ENCODE results near the gene REM2.

Gene REM2, protein sequence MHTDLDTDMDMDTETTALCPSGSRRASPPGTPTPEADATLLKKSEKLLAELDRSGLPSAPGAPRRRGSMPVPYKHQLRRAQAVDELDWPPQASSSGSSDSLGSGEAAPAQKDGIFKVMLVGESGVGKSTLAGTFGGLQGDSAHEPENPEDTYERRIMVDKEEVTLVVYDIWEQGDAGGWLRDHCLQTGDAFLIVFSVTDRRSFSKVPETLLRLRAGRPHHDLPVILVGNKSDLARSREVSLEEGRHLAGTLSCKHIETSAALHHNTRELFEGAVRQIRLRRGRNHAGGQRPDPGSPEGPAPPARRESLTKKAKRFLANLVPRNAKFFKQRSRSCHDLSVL

DNA sequence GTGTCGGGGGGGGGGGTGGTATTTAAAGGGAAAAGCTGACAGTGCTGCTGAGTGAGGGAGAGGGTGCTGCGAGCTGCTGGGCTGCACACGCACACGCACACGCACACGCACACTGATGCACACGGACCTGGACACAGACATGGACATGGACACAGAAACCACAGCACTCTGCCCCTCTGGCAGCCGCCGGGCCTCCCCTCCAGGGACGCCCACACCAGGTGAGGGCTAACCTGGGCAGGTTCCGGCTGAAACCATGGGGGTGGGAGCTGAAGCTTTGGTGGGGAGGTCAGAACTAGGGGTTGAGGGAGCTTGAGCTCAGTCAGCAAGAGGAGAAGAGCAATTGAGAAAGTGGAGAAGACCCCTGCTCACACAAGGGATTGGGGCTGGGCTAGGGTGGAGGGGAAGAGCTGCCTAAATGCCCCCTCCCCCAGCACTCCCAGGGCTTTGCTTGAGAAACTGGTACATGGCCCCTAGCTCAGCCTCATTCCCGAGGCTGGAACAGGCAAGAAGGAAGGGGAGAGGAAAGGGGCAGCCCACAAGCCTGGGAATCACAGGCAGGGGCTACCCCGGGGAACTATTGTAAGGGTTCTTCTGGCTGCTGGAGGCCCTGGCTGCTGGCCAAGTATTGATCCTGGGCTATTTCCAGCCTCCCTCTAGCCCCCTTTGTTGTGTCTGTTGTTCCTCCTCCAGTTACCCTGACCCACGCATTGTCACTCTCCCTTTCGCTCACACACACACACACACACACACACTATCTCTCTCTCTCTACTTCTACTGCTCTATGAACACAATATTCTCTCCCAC is at the start of gene REM2:
Gene REM2 (plus strand): TSS at position 50 of the 804 bp plus-strand sequence. CDS start 66 bp downstream, at position 116.
- no peak for DNase-seq

DNA sequence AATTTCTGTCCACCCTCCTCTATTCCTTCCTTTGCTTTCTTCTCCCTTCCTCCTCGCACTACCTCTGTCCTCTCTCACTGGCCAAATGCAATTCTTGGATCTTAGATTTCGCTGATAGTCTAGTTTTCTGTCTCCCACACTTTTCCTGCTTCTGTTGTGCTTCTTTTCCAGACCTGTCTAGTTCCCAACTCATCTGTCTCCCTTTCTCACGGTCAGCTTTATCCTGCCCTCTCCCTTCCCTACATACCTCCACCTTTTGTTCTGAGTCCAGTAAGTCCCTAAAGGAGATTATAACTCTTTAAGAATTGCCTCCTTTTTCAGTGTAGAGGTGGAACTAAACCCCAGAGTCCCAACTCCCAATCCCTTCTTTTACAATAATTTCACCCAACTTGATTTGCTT is 47.5 kb upstream of the REM2 start:
- no peak for DNase-seq

DNA sequence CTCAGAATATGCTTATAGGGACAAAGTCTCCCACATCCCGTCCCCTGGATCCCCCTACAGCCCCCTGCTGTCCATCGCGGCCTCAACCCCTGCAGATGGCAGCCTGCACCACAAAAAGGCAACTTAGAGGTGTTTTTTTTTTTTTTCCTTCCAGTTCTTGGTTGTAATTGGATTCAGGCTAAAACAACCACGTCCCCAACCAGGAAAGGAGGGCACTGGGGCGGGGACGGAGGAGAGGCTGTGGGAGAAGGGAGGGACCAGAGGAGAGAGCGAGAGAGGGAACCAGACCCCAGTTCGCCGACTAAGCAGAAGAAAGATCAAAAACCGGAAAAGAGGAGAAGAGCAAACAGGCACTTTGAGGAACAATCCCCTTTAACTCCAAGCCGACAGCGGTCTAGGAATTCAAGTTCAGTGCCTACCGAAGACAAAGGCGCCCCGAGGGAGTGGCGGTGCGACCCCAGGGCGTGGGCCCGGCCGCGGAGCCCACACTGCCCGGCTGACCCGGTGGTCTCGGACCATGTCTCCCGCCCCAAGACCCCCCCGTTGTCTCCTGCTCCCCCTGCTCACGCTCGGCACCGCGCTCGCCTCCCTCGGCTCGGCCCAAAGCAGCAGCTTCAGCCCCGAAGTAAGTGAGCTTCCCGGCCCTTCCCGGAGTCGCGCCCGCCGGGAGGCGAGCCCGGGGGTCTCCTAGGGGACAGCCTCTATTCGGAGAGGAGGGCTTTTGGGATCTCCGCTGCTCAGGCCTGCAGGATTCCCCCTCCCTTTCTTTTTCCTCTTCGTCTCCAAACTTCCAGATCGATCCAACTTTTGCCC is 46.5 kb upstream of the REM2 start, which contains the start of gene MMP14:
Gene MMP14 (plus strand): TSS at position 285 of the 813 bp plus-strand sequence. CDS start 233 bp downstream, at position 518.
- DNase-seq, result no peak

DNA sequence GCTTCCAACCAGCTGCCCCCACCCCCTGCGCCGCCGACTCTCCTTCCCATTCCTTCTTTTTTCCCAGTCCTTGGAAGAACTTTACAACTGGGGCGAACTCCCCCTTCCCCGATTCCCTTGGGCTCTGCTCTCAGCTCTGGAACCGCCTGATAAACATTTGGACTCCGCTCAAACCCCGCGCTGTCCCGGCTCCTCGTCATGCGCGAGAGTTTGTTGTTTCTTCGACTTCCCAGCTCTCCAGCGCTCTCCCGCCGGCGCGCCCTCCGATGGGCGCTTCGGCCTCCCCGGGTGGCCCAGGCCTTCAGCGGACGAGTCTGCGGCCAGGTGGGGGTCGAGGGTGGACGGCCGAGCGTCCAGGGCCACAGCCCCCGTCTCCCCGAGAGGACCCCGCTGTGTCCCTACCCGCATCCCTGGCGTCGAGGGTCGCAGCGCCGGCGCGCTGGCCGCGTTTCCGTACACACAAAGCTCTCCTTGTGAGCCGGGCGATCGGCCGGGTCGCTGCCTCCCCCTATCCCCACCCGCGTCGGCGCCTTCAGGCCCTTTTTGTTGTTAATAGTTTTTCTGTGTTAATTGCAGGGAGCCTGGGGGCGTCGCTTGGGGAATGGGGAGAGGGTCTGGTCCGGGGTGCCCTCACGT is 45.8 kb upstream of the REM2 start:
- peak; percentile 45 for DNase-seq

DNA sequence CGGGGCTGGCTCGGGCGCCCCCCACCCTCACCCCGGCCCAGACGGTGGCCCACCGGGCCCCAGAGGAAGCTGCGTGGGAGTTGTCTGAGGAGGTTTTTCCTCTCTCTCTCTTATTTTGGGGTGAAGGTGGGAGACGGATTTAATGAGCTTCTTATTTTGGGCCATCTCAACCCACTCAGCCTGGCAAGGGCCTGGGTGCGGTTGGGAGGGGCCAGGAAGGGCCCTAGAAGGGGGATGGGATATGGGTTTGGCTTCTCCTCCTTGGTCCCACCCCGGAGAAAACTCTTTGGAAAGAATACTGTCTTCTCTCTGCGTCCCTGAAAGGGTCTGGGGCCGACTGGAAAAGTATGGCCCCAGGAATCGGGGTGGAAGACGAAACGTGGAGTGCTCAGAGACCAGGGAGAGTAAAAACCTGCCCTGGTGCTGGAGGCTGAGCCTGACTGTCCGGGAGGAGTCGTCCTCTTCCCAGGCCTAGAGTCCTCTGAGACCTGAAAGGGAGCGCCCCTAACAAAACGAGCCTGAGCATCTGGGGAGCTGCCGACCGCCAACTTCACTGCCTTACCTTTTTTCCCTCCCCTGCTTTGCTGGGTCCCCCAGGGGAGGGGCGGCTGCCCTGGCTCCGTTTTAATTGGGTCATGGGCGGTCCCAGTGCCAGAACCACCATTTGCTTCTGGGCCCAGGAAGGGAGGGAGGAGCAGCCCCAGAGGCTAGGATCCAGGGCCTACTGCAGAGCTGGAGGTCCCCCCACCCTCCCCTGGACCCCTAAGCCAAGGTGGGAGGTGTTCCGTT is 45.1 kb upstream of the REM2 start:
- no peak for DNase-seq

DNA sequence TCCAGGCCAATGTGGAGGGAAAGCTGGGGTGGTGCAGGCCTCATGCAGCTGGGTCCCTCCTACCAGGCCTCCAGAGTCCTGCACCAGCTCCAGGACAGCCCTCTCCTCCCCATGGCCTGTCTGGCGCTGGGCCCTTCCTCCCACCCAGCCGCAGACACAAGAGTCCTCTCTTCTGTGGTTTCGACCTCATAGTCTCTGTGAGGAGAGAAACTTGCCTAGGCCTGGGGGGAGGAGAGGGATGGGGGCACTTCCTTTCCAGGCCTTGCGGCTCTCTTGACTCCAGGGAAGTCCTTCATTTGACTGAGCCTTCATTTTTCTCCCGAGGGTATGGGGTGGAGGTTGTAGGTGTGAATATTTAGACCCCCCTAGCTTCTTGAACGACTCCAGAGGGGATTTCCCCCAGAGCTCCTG is 44.4 kb upstream of the REM2 start:
- DNase-seq, result no peak

DNA sequence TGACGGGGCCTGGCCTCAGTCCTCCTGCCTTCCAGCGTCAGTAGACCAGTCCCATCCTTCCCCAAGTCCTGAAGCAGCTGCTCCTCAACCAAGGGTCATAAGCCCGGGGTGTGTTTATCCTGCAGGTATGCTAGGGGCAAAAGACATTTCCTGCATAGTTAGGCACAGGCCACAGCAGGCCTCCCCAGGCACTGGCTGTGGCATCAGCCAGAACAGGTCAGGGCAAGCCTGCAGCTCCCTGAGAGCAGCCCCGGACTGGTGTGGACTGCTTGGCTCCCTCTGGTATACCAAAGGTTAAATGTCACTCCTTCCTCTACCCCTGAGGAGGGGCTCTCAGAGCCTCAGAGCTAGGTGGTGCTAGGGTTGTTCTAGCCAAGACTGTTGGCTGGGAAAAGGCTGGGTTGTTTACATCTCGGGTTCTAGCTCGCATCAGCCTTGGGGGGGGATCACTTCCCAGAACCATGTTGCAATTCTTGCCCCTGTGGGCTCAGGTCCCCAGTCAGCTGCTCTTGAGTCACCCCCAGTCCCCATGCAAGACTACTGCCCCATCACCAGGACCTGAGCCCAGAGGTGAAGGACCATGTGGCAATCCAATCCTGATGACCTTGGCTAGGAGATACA is 43.8 kb upstream of the REM2 start:
- no peak for DNase-seq

DNA sequence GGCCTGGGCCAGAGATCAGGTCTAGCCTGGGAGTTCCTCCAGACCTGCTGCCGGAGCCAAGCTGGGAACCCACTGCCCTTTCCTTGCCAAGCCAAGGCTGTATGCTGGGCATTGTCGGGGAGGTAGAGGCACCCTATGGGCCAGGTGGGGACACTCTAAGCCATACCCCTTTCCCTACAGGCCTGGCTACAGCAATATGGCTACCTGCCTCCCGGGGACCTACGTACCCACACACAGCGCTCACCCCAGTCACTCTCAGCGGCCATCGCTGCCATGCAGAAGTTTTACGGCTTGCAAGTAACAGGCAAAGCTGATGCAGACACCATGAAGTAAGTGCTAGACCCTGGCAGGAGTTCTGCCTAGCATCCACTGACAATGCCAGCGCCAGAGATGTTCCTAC is 41.7 kb upstream of the REM2 start:
- DNase-seq, result no peak

DNA sequence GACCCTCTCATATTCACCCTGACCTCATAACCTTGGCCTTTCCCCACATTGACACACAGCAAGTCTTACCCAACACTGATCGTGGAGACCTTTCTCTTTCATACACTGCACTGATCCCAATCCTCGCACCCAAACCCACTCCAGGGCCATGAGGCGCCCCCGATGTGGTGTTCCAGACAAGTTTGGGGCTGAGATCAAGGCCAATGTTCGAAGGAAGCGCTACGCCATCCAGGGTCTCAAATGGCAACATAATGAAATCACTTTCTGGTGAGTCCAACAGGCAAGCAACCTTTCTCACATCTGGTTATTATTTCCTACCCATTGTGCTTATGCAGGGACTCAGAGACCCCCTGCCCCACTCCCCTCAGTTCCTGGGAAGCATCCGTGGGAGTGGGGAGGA is 41.3 kb upstream of the REM2 start:
- no peak for DNase-seq

DNA sequence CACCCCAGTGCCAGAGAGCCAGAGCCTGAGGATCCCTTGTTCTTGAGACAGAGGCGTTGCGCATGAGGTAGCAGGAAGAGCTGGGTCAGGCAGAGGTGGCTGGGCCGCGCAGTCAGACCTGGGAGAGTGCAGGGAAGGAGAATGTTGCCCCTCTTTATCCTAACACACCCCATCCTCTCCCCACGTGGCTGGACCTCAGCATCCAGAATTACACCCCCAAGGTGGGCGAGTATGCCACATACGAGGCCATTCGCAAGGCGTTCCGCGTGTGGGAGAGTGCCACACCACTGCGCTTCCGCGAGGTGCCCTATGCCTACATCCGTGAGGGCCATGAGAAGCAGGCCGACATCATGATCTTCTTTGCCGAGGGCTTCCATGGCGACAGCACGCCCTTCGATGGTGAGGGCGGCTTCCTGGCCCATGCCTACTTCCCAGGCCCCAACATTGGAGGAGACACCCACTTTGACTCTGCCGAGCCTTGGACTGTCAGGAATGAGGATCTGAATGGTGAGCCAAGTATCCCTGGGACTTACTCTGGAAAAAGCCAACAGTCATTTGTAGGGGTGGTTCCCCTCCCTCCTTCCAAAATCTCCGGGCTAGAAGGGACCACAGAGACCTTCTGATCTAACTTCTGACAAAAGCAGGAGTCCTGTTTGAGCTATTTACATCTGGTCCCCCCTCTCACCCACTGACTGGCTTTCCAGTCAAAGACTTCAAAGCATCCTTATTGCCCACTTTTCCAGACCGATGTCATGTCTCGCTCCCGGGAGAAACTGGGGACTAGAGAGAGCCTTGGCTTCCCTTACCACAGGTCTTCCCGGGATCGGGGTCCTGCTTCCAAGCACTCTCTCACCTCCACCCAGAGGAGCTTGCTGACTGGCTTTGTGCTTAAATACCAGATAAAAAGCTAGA is 40.6 kb upstream of the REM2 start:
- no peak for DNase-seq

DNA sequence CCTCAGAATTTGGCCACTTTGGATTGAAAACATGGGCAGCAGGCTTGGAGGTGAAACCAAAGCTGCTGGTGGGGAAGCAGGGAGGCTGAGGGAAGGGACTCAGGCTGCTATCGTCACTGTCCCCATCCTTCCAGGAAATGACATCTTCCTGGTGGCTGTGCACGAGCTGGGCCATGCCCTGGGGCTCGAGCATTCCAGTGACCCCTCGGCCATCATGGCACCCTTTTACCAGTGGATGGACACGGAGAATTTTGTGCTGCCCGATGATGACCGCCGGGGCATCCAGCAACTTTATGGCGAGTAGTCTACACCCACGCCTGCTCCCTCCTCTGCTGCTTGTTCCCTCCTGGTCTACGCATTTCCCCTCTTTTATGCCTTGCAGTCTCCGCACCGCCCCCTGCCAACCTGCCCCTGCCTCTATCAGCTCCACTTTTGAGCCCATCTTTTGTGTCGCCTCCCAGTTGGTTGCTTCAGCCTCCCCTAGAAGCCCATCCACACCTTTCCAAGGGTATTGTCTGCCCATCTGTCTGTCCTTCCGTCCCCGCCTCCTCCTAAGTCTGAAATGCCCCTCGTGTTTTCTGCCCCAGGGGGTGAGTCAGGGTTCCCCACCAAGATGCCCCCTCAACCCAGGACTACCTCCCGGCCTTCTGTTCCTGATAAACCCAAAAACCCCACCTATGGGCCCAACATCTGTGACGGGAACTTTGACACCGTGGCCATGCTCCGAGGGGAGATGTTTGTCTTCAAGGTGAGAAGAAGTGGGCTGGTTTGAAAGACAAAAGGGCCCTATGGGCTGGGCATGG is 39.7 kb upstream of the REM2 start:
- DNase-seq, result no peak

DNA sequence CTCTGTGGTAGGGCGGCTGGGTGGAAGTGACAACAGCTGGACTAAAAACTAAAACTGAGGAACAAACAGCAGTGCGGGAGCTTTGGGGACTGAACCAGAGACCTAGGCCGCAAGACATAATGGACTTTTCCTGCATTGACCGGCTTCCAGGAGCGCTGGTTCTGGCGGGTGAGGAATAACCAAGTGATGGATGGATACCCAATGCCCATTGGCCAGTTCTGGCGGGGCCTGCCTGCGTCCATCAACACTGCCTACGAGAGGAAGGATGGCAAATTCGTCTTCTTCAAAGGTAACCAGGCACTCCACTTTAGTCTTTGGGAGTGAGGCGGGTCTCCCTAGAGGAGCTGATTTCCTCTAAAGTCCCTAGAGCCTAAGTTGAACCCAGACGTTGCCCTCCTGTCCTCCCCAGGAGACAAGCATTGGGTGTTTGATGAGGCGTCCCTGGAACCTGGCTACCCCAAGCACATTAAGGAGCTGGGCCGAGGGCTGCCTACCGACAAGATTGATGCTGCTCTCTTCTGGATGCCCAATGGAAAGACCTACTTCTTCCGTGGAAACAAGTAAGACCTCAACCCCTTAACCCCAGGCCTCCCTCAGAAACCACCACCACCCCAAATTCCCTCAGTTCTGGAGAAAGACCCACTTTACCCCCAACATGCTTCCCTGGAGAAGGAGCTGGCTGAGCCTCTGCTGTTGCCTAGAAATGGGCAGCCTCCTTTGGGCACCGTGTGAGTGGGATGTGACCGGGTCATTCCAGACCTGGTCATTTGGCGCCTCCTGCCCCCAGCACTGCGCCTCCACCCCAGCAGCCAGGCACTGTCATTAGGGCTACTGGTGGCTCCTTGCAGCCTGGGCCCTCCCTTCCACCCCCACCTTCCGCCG is 38.6 kb upstream of the REM2 start:
- DNase-seq, result no peak

DNA sequence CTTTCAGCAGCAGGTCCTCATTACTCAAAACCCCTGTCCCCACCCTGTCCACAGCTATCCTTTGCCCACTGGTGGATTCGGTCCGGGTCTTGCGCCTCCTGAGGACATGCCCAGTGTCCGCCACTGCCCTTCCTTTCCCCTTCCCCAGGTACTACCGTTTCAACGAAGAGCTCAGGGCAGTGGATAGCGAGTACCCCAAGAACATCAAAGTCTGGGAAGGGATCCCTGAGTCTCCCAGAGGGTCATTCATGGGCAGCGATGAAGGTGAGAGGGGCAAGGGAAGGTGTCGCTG is 38.0 kb upstream of the REM2 start:
- no peak for DNase-seq

DNA sequence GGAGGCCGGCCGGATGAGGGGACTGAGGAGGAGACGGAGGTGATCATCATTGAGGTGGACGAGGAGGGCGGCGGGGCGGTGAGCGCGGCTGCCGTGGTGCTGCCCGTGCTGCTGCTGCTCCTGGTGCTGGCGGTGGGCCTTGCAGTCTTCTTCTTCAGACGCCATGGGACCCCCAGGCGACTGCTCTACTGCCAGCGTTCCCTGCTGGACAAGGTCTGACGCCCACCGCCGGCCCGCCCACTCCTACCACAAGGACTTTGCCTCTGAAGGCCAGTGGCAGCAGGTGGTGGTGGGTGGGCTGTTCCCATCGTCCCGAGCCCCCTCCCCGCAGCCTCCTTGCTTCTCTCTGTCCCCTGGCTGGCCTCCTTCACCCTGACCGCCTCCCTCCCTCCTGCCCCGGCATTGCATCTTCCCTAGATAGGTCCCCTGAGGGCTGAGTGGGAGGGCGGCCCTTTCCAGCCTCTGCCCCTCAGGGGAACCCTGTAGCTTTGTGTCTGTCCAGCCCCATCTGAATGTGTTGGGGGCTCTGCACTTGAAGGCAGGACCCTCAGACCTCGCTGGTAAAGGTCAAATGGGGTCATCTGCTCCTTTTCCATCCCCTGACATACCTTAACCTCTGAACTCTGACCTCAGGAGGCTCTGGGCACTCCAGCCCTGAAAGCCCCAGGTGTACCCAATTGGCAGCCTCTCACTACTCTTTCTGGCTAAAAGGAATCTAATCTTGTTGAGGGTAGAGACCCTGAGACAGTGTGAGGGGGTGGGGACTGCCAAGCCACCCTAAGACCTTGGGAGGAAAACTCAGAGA is 37.0 kb upstream of the REM2 start:
- DNase-seq, result no peak

DNA sequence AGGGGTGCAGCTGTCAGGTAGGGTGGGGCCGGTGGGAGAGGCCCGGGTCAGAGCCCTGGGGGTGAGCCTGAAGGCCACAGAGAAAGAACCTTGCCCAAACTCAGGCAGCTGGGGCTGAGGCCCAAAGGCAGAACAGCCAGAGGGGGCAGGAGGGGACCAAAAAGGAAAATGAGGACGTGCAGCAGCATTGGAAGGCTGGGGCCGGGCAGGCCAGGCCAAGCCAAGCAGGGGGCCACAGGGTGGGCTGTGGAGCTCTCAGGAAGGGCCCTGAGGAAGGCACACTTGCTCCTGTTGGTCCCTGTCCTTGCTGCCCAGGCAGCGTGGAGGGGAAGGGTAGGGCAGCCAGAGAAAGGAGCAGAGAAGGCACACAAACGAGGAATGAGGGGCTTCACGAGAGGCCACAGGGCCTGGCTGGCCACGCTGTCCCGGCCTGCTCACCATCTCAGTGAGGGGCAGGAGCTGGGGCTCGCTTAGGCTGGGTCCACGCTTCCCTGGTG is 36.2 kb upstream of the REM2 start:
- no peak for DNase-seq

DNA sequence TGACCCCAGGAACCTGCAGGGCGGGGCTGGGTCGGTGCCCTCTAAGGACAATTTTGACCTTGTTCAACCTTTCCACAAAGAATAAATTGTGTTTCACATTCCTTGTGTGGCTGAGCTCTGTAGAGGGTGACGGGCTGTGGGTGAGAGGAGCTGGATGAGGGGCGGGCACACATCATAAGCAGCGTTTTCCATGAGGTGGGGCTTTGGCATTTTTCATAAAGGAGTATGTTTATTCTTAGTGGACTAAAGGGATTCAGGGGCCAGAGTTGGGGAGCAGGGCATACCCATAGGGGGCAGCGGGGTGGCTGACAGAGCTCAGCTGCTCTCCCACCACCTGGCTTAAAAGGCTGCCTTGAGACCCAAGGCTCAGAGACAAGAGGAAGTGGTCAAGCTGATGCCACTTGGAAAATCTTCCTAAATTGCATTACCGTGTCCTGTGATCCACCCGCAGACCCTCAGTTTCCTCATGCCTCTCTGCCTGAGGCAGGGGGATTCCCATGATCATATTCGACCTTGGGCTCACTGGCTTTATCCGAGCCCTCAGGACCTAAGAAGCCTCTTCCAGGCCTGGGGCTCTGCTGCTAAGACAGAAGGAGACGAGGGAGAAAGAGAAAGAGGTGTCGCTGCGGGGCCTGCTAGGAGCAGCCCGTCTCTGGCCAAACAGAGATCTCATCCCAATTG is 35.2 kb upstream of the REM2 start:
- no peak for DNase-seq

Data from stimulated activated CD4-positive, alpha-beta T cell treated with anti-CD3 and anti-CD28 coated beads, Interleukin-15, amount 100 ng/mL, for 24 hours (primary cell).